Naive B cell (primary cell): ENCODE data around the gene TRPC1. TPM values are rescaled to one million over a fixed set of nuclear protein-coding genes. Genes with fewer than 3 reads are reported as not detected.

Experiments used
- ATAC-seq, 2 donors: fragments of 150-1000 bp; cut with Tn5 transposase; 2 replicates each; pipeline ENCODE4 v1.10.0; 2021; ENCODE audit warnings: low read depth in 2 of 2, mild to moderate bottlenecking in 2 of 2, moderate library complexity in 2 of 2
- DNase-seq: peaks from one replicate; pipeline ENCODE4 v3.0.0; 2022
- H3K27ac Mint-ChIP-seq, 6 donors: one replicate each; pipeline ENCODE4 v1.8.0; 2020 to 2022; ENCODE audit warnings: mild to moderate bottlenecking in 6 of 6, mixed read lengths in 6 of 6, moderate library complexity in 5 of 6, inconsistent platforms in 2 of 6
- H3K27me3 Mint-ChIP-seq, 3 donors: one replicate each; pipeline ENCODE4 v1.8.0; 2021 to 2022; ENCODE audit warnings: mixed read lengths in 3 of 3, mild to moderate bottlenecking in 1 of 3
- H3K36me3 Mint-ChIP-seq, 2 donors: one replicate each; pipeline ENCODE4 v1.8.0; 2020 to 2022; ENCODE audit warnings: mixed read lengths in 2 of 2, inconsistent platforms in 1 of 2, mild to moderate bottlenecking in 1 of 2
- H3K4me1 Mint-ChIP-seq, 3 donors: one replicate each; pipeline ENCODE4 v1.8.0; 2020 to 2022; ENCODE audit warnings: mixed read lengths in 3 of 3, inconsistent platforms in 1 of 3, mild to moderate bottlenecking in 1 of 3, moderate library complexity in 1 of 3
- H3K4me3 Mint-ChIP-seq, 8 donors: one replicate each; pipeline ENCODE4 v1.8.0; 2020 to 2022; ENCODE audit warnings: mild to moderate bottlenecking in 8 of 8, mixed read lengths in 8 of 8, moderate library complexity in 8 of 8, inconsistent platforms in 2 of 8
- H3K9me3 Mint-ChIP-seq, 7 donors: one replicate each; pipeline ENCODE4 v1.8.0; 2020 to 2022; ENCODE audit warnings: mixed read lengths in 7 of 7, mild to moderate bottlenecking in 5 of 7, inconsistent platforms in 2 of 7, moderate library complexity in 1 of 7
- polyA plus RNA-seq, 6 donors: library from polyadenylated mRNA; unstranded; fragments of 300-500 nt; fragmentation: Illumina TruSeq; gene quantifications; one replicate each; pipeline ENCODE4 v1.2.3, GENCODE V29; 2021; ENCODE audit warnings: low read depth in 6 of 6

The TRPC1 gene
- polyA plus RNA-seq, 6 donors from 2014 or later, result 0.25 to 1.1 (median 0.35) TPM; not detected in 1

DNA sequence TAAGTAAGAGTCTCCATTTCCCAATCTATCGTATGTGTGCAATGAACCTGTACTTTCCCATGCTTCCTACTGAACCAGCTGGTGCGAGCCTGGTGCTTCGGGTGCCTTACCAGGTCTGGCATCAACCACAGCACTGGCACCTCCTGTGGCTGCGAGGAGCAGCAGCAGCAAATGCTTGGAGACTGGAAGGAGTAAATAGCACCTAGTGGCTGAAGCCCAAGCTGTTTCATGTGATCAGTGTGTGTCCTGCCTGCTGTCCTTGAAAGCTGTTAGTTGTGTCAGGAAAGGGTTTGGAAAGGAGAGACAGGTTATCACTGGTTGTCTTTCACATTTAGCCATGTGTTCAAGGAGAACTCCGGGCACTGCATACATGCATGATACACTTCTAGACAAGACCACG, 133.2 kb downstream of the TRPC1 start:
- Mint-ChIP-seq H3K27me3 (peaks cover 7 to 20% (median 19%) of the 10 kb centered on the region in 3 donors), H3K36me3 (no peaks in the 10 kb centered on the region), H3K9me3 (no peaks in the 10 kb centered on the region), H3K27ac (no peak overlapping the region), H3K4me3 (no peak overlapping the region), H3K4me1 (no peaks in the 10 kb centered on the region)
- no peak for DNase-seq
- ATAC-seq, result no peak

Other genes starting within 250 kb of the TRPC1 start
- 10 to 100 TPM; 11.2 to 21.2 (median 16.9) TPM for gene ATR, start 145.3 kb upstream of the TRPC1 start, polyA plus RNA-seq
- gene PLS1, start 127.6 kb upstream of the TRPC1 start, polyA plus RNA-seq, result under 1 TPM in 5 of 6 donors, not detected in 1; 0.22 to 0.92 (median 0.44) TPM
- not detected for gene PCOLCE2, start 165.0 kb downstream of the TRPC1 start, polyA plus RNA-seq
- not detected for gene PAQR9, start 239.6 kb downstream of the TRPC1 start, polyA plus RNA-seq